HepG2 (cell line): ENCODE measurements around the gene GMPPB. TPM values are rescaled to one million over a fixed set of nuclear protein-coding genes. Genes with fewer than 3 reads are reported as not detected.
A peak's percentile ranks its signal among the peaks of the same experiment; 100 is the strongest.

Source experiments
- AHR ChIP-seq: IDR thresholded peaks from 2 replicates; pipeline ENCODE4 v1.6.1; 2018; ENCODE audit warnings: missing genetic modification reagents, missing compliant biosample characterization
- ARHGAP35 ChIP-seq: sonication (generic); formaldehyde crosslinking; IDR thresholded peaks from 2 replicates; pipeline ENCODE4 v1.9.0; 2022; ENCODE audit warnings: mild to moderate bottlenecking, inconsistent platforms, moderate library complexity, missing genetic modification reagents, borderline replicate concordance
- ASH2L ChIP-seq: fragments of 300-600, 200-600 bp; sonication (generic); IDR thresholded peaks from 2 replicates; pipeline ENCODE4 v1.7.0; 2017; ENCODE audit warnings: low read depth, mild to moderate bottlenecking, moderate library complexity, mixed read lengths, low read length; ENCODE audit not compliant: insufficient read length
- CEBPB ChIP-seq: IDR thresholded peaks from 2 replicates; pipeline ENCODE4 v1.6.1; 2011; ENCODE audit warnings: low read depth, low read length, improper control_type of control experiment, borderline replicate concordance
- CREBL2 ChIP-seq: sonication (generic); formaldehyde crosslinking; IDR thresholded peaks from 2 replicates; pipeline ENCODE4 v1.8.1; 2023; ENCODE audit warnings: missing genetic modification reagents, mild to moderate bottlenecking, borderline replicate concordance
- HDAC6 ChIP-seq: fragments of 200-600 bp; sonication (generic); IDR thresholded peaks from 2 replicates; pipeline ENCODE4 v1.7.0; 2017; ENCODE audit warnings: mild to moderate bottlenecking, antibody characterized with exemption, low read length, low read depth
- HIVEP1 ChIP-seq: sonication (generic); formaldehyde crosslinking; IDR thresholded peaks from 2 replicates; pipeline ENCODE4 v1.4.0; 2020; ENCODE audit warnings: mild to moderate bottlenecking, missing genetic modification reagents
- RFXAP ChIP-seq: sonication (generic); formaldehyde crosslinking; IDR thresholded peaks from 2 replicates; pipeline ENCODE4 v1.4.0; 2020; ENCODE audit warnings: missing genetic modification reagents, borderline replicate concordance
- SNAPC5 ChIP-seq: sonication (generic); formaldehyde crosslinking; IDR thresholded peaks from 2 replicates; pipeline ENCODE4 v1.8.1; 2023; ENCODE audit warnings: mild to moderate bottlenecking, missing genetic modification reagents, borderline replicate concordance
- SP1 ChIP-seq, 2 experiments: fragments of 450-650 bp in 1 of 2; sonication (generic) in 1 of 2; formaldehyde crosslinking in 1 of 2; IDR thresholded peaks; 2 replicates each; pipeline versions ENCODE4 v1.4.0 to v1.6.1; 2016 to 2020; ENCODE audit warnings: missing genetic modification reagents in 1 of 2
- SSRP1 ChIP-seq: IDR thresholded peaks from 2 replicates; pipeline ENCODE4 v1.6.1; 2016; ENCODE audit warnings: control low read depth
- THAP11 ChIP-seq: IDR thresholded peaks from 2 replicates; pipeline ENCODE4 v1.6.1; 2016; ENCODE audit warnings: missing biosample characterization, missing genetic modification reagents
- TRAFD1 ChIP-seq: sonication (generic); formaldehyde crosslinking; IDR thresholded peaks from 2 replicates; pipeline ENCODE4 v1.5.1; 2020; ENCODE audit warnings: missing genetic modification reagents, mild to moderate bottlenecking, borderline replicate concordance
- WIZ ChIP-seq: sonication (generic); formaldehyde crosslinking; IDR thresholded peaks from 2 replicates; pipeline ENCODE4 v1.5.1; 2020; ENCODE audit warnings: mild to moderate bottlenecking, missing genetic modification reagents
- ZBTB25 ChIP-seq: IDR thresholded peaks from 2 replicates; pipeline ENCODE4 v1.6.1; 2018; ENCODE audit warnings: missing genetic modification reagents
- ZFP90 ChIP-seq: sonication (generic); formaldehyde crosslinking; IDR thresholded peaks from 2 replicates; pipeline ENCODE4 v1.8.0; 2022; ENCODE audit warnings: missing genetic modification reagents, mild to moderate bottlenecking, inconsistent platforms, borderline replicate concordance
- ZNF24 ChIP-seq: fragments of 450-650 bp; IDR thresholded peaks from 2 replicates; pipeline ENCODE4 v1.6.1; 2017; ENCODE audit warnings: antibody characterized with exemption, mild to moderate bottlenecking
- ZNF335 ChIP-seq: sonication (generic); formaldehyde crosslinking; IDR thresholded peaks from 2 replicates; pipeline ENCODE4 v1.4.0; 2020; ENCODE audit warnings: missing genetic modification reagents
- ZNF430 ChIP-seq: sonication (generic); formaldehyde crosslinking; IDR thresholded peaks from 2 replicates; pipeline ENCODE4 v1.9.0; 2021; ENCODE audit warnings: mild to moderate bottlenecking, missing genetic modification reagents
- ZNF572 ChIP-seq: sonication (generic); formaldehyde crosslinking; IDR thresholded peaks from 2 replicates; pipeline ENCODE4 v1.5.1; 2020; ENCODE audit warnings: mild to moderate bottlenecking, missing genetic modification reagents
- ZNF576 ChIP-seq: sonication (generic); formaldehyde crosslinking; IDR thresholded peaks from 2 replicates; pipeline ENCODE4 v1.4.0; 2020; ENCODE audit warnings: mild to moderate bottlenecking, missing genetic modification reagents
- polyA plus RNA-seq, 8 experiments: library from polyadenylated mRNA; depleted of rRNA in 3 of 8; stranded (reverse) in 7 of 8; unstranded in 1 of 8; fragments of >200 nt; fragmentation: Illumina TruSeq in 4 of 8; extraction: Trizol in 4 of 8; gene quantifications; 2 replicates each; pipeline versions ENCODE4 v1.2.1 to v1.2.3, GENCODE V29; 2011 to 2016; ENCODE audit warnings: low read depth in 4 of 8, missing spikeins in 1 of 8, mixed read lengths in 1 of 8; ENCODE audit not compliant: insufficient read depth in 1 of 8
- total RNA-seq, 5 experiments: library from RNA; depleted of rRNA; stranded (reverse); fragments of >200 nt; fragmentation: Illumina TruSeq; extraction: Trizol; gene quantifications; 2 replicates each; pipeline ENCODE4 v1.2.3, GENCODE V29; 2016; ENCODE audit warnings: low read depth in 1 of 5
- TF ChIP-seq, protein P1 (sequence below): sonication (generic); formaldehyde crosslinking; conservative IDR thresholded peaks from 2 replicates; pipeline ENCODE4 v1.4.0; 2020; ENCODE audit warnings: missing genetic modification reagents
- TF ChIP-seq, protein P2 (sequence below): sonication (generic); formaldehyde crosslinking; IDR thresholded peaks from 2 replicates; pipeline ENCODE4 v1.4.0; 2020; ENCODE audit warnings: missing genetic modification reagents; ENCODE audit errors: not compliant biosample characterization

GMPPB gene
- total and polyA plus RNA-seq, 2 of the 13 experiments (the other 11 are each of a cell fraction or from before 2014, with no cell fraction given): 6.5 to 23.1 TPM

GRCh38 chr3:49689046-49689907 is 34.5 kb downstream of the GMPPB start, which contains the start of the genes MST1 and RNF123 (continued):
- TF ChIP-seq HDAC6 (no peak), ZNF576 (CRISPR knock-in tag) (no peak), SNAPC5 (CRISPR knock-in tag) (no peak), TRAFD1 (CRISPR knock-in tag) (peak; percentile 90), ZNF335 (CRISPR knock-in tag) (peak; percentile 63; the same call in 1 of the 2 replicates), RFXAP (CRISPR knock-in tag) (no peak), SSRP1 (no peak; the same call in 1 of the 2 replicates), AHR (CRISPR knock-in tag) (no peak), CREBL2 (CRISPR knock-in tag) (no peak), SP1 (IDR thresholded peaks at IDR 0.05) (no peak), SP1 (CRISPR knock-in tag; IDR thresholded peaks at IDR 0.05) (peak; percentile 52; the same call in 1 of the 2 replicates), CEBPB (no peak), ZBTB25 (CRISPR knock-in tag) (peak; percentile 1; the same call in 1 of the 2 replicates), ZNF24 (no peak), HIVEP1 (no peak), ASH2L (peak; percentile 79), ARHGAP35 (CRISPR knock-in tag) (0 out of 2 replicates have a peak, but pooled peaks have one; percentile 6), ZNF572 (CRISPR knock-in tag) (no peak), ZNF430 (CRISPR knock-in tag) (no peak; the same call in 1 of the 2 replicates), THAP11 (CRISPR knock-in tag) (peak; percentile 93), ZFP90 (CRISPR knock-in tag) (peak; percentile 38), WIZ (no peak)
- TF ChIP-seq, protein P1, sequence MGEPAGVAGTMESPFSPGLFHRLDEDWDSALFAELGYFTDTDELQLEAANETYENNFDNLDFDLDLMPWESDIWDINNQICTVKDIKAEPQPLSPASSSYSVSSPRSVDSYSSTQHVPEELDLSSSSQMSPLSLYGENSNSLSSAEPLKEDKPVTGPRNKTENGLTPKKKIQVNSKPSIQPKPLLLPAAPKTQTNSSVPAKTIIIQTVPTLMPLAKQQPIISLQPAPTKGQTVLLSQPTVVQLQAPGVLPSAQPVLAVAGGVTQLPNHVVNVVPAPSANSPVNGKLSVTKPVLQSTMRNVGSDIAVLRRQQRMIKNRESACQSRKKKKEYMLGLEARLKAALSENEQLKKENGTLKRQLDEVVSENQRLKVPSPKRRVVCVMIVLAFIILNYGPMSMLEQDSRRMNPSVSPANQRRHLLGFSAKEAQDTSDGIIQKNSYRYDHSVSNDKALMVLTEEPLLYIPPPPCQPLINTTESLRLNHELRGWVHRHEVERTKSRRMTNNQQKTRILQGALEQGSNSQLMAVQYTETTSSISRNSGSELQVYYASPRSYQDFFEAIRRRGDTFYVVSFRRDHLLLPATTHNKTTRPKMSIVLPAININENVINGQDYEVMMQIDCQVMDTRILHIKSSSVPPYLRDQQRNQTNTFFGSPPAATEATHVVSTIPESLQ (CRISPR knock-in tag): no peak; the same call in 1 of the 2 replicates
- TF ChIP-seq, protein P2, sequence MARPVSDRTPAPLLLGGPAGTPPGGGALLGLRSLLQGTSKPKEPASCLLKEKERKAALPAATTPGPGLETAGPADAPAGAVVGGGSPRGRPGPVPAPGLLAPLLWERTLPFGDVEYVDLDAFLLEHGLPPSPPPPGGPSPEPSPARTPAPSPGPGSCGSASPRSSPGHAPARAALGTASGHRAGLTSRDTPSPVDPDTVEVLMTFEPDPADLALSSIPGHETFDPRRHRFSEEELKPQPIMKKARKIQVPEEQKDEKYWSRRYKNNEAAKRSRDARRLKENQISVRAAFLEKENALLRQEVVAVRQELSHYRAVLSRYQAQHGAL (CRISPR knock-in tag): no peak
